HCT116 (cell line): ENCODE results near the gene HLA-DRB1. TPM values are rescaled to one million over a fixed set of nuclear protein-coding genes. Genes with fewer than 3 reads are reported as not detected.

Experiments
- ATAC-seq: fragments of 200-7000 bp; cut with Tn5 transposase; 2 replicates; pipeline ENCODE4 v1.9.1; 2020; ENCODE audit warnings: mild to moderate bottlenecking, moderate library complexity
- BruUV-seq: library from RNA; stranded (reverse); fragments of 400-500 nt; replicated peaks from 2 replicates; lab custom pipeline; 2021; lab: Mats Ljungman, UMichigan
- CTCF ChIA-PET: fragments of 300-600 bp; sonication (Branson Sonifier 250); formaldehyde crosslinking; loops from one replicate; lab custom pipeline; 2021; ENCODE audit warnings: antibody characterized with exemption; lab: Charles Lee
- POLR2A ChIA-PET: fragments of 300-600, 350-600 bp; sonication (Branson Sonifier 250); formaldehyde crosslinking; loops from one replicate; lab custom pipeline; 2021; ENCODE audit warnings: antibody characterized with exemption; lab: Charles Lee
- RAD21 ChIA-PET, 2 experiments: fragments of 300-600 bp; sonication (Branson Sonifier 250); formaldehyde crosslinking; loops; one replicate each; lab custom pipeline; 2023; ENCODE audit warnings: low total read pairs in 2 of 2; ENCODE audit not compliant: uncharacterized antibody in 2 of 2, unreplicated experiment in 2 of 2, low non-redundant PET in 1 of 2; lab: Charles Lee
- DNase-seq: peaks from one replicate; pipeline ENCODE4 v3.0.0-alpha.2; 2010; ENCODE audit warnings: low read depth, low spot score
- H2AFZ ChIP-seq: fragments of 200-600 bp; shearing (Covaris generic), sonication (generic); 2 replicates; pipeline ENCODE4 v1.6.1; 2017; ENCODE audit warnings: low read depth, mixed run types, mixed read lengths, antibody characterized with exemption, low read length; ENCODE audit not compliant: poor library complexity, severe bottlenecking
- H3K27ac ChIP-seq: 2 replicates; pipeline ENCODE4 v1.5.1; 2012; ENCODE audit warnings: low read depth, low read length
- H3K27me3 ChIP-seq: fragments of 200-600 bp; sonication (generic); 2 replicates; pipeline ENCODE4 v1.6.1; 2016; ENCODE audit warnings: mixed run types, low read length, mixed read lengths; ENCODE audit not compliant: insufficient read depth
- H3K36me3 ChIP-seq, 2 experiments: fragments of 200-500 bp in 1 of 2; fragments of 200-600 bp in 1 of 2; sonication (Bioruptor generic) in 1 of 2; sonication (generic) in 1 of 2; 2 replicates each; pipeline versions ENCODE4 v1.5.1 to v1.6.1; 2014 to 2016; ENCODE audit warnings: low read length in 2 of 2, inconsistent platforms in 1 of 2, mixed read lengths in 1 of 2, mixed run types in 1 of 2; ENCODE audit not compliant: insufficient read depth in 2 of 2, control insufficient read depth in 1 of 2
- H3K4me1 ChIP-seq, 2 experiments: fragments of 200-600 bp in 1 of 2; sonication (generic) in 1 of 2; 2 replicates each; pipeline versions ENCODE4 v1.5.1 to v1.6.1; 2012 to 2017; ENCODE audit warnings: low read length in 2 of 2, inconsistent platforms in 1 of 2, mild to moderate bottlenecking in 1 of 2, mixed read lengths in 1 of 2, mixed run types in 1 of 2, moderate library complexity in 1 of 2; ENCODE audit not compliant: insufficient read depth in 2 of 2, control insufficient read depth in 1 of 2
- H3K4me2 ChIP-seq: fragments of 200-600 bp; sonication (generic); 2 replicates; pipeline ENCODE4 v1.6.1; 2017; ENCODE audit warnings: mixed run types, low read length, mixed read lengths
- H3K4me3 ChIP-seq, 2 experiments: fragments of 200-600 bp in 1 of 2; sonication (generic) in 1 of 2; replicated peaks in 1 of 2; 2 replicates each; pipeline ENCODE4 v1.5.1; 2011 to 2016; ENCODE audit warnings: low read length in 2 of 2, control low read depth in 1 of 2, low read depth in 1 of 2, mild to moderate bottlenecking in 1 of 2, mixed read lengths in 1 of 2, mixed run types in 1 of 2
- H3K79me2 ChIP-seq: fragments of 200-600 bp; sonication (generic); 2 replicates; pipeline ENCODE4 v1.6.1; 2017; ENCODE audit warnings: mild to moderate bottlenecking, mixed run types, low read length, moderate library complexity, mixed read lengths; ENCODE audit not compliant: insufficient read depth
- H3K9ac ChIP-seq: fragments of 200-600 bp; sonication (generic); 2 replicates; pipeline ENCODE4 v1.6.1; 2016; ENCODE audit warnings: low read length, mixed read lengths
- H3K9me2 ChIP-seq: fragments of 200-600 bp; sonication (generic), shearing (Covaris generic); 2 replicates; pipeline ENCODE4 v1.6.1; 2017; ENCODE audit warnings: mixed run types, mild to moderate bottlenecking, moderate library complexity; ENCODE audit not compliant: insufficient read depth
- H3K9me3 ChIP-seq, 2 experiments: fragments of 200-500 bp in 1 of 2; fragments of 200-600 bp in 1 of 2; sonication (Bioruptor generic) in 1 of 2; sonication (generic) in 1 of 2; 2 replicates each; pipeline ENCODE4 v1.6.1; 2014 to 2017; ENCODE audit warnings: low read length in 2 of 2, mixed read lengths in 2 of 2, inconsistent platforms in 1 of 2, low read depth in 1 of 2, mild to moderate bottlenecking in 1 of 2, mixed run types in 1 of 2, moderate library complexity in 1 of 2; ENCODE audit not compliant: control insufficient read depth in 1 of 2, insufficient read depth in 1 of 2
- H4K20me1 ChIP-seq: fragments of 200-600 bp; sonication (generic), shearing (Covaris generic); 2 replicates; pipeline ENCODE4 v1.6.1; 2017; ENCODE audit warnings: mixed run types, mild to moderate bottlenecking, moderate library complexity; ENCODE audit not compliant: insufficient read depth
- CBX3 ChIP-seq: IDR thresholded peaks from 2 replicates; pipeline ENCODE4 v1.6.1; 2012; ENCODE audit warnings: low read depth
- CEBPB ChIP-seq: IDR thresholded peaks from 2 replicates; pipeline ENCODE4 v1.6.1; 2012; ENCODE audit warnings: low read depth
- POLR2A ChIP-seq: IDR thresholded peaks from 2 replicates; pipeline ENCODE4 v1.7.0; 2011; ENCODE audit warnings: borderline replicate concordance; ENCODE audit not compliant: insufficient read depth, insufficient read length; ENCODE audit errors: extremely low read depth
- POLR2AphosphoS5 ChIP-seq: IDR thresholded peaks from 2 replicates; pipeline ENCODE4 v1.6.1; 2011; ENCODE audit warnings: mild to moderate bottlenecking, low read depth, low read length, moderate library complexity
- RAD21 ChIP-seq: IDR thresholded peaks from 2 replicates; pipeline ENCODE4 v1.6.1; 2012; ENCODE audit warnings: low read depth, mild to moderate bottlenecking
- SRF ChIP-seq: IDR thresholded peaks from 2 replicates; pipeline ENCODE4 v1.6.1; 2012; ENCODE audit warnings: low read depth
- ZFX ChIP-seq: fragments of 450-650 bp; IDR thresholded peaks from 2 replicates; pipeline ENCODE4 v1.6.1; 2017
- intact Hi-C: fragments of 100-400 bp; cut with micrococcal nuclease; formaldehyde crosslinking; loops from 2 replicates; pipeline ENCODE4 v1.10.0; 2022
- total RNA-seq: library from RNA; stranded (reverse); gene quantifications from one replicate; pipeline ENCODE4 v1.2.1, GENCODE V29; 2021; ENCODE audit not compliant: unreplicated experiment
- TF ChIP-seq, protein P1 (sequence below): IDR thresholded peaks from 2 replicates; pipeline ENCODE4 v1.6.1; 2011; ENCODE audit warnings: mild to moderate bottlenecking, low read length, moderate library complexity; ENCODE audit not compliant: insufficient replicate concordance; ENCODE audit errors: extremely low read depth
- TF ChIP-seq, protein P2 (sequence below): IDR thresholded peaks from 2 replicates; pipeline ENCODE4 v1.6.1; 2012; ENCODE audit warnings: low read depth
- TF ChIP-seq, protein P3 (sequence below), 3 experiments: fragments of 200-600 bp in 1 of 3; sonication (generic) in 1 of 3; IDR thresholded peaks in 2 of 3; conservative IDR thresholded peaks in 1 of 3; 2 replicates each; pipeline ENCODE4 v1.5.1; 2012 to 2017; ENCODE audit warnings: low read depth in 2 of 3, low read length in 2 of 3, antibody characterized with exemption in 1 of 3, borderline replicate concordance in 1 of 3, control low read depth in 1 of 3, mild to moderate bottlenecking in 1 of 3, mixed read lengths in 1 of 3, mixed run types in 1 of 3, moderate library complexity in 1 of 3; ENCODE audit not compliant: insufficient read depth in 1 of 3

HLA-DRB1 gene
- total RNA-seq, 1 experiment from 2014 or later, result 2.7 TPM

DNA sequence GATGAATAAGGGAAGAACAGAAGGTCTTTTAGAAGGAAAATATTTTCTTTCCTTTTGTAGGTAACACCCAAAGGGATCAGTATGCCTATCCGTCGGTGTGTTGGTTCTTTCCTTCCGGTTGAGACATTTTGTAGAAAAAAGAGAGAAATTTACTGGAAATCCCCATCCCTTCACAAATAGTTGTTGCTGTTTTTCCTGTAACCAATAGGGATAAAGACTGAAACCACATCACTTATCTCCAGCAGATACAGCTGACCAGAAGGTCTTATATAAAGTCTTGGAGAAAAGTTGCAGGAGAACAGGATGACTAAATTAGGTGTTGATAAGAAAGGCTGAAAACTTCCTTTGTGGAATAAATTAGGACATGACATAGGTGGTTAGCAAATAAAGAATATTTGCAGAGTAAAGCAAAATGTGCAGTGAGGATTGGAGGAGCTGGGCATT lies 14.8 kb upstream of the HLA-DRB1 start:
- no peak overlapping the region for H3K9ac ChIP-seq
- intact Hi-C loops, result no loop called here
- peaks cover 0 to 2% of the 10 kb centered on the region in 2 experiments; a peak in 3 of 4 replicates for H3K4me1 ChIP-seq
- H3K9me2 ChIP-seq, result no peaks in the 10 kb centered on the region
- no peaks in the 10 kb centered on the region for H4K20me1 ChIP-seq
- H3K36me3 ChIP-seq, result no peaks in the 10 kb centered on the region
- no peak overlapping the region for H3K4me2 ChIP-seq
- no peaks in the 10 kb centered on the region for H3K79me2 ChIP-seq
- TF ChIP-seq POLR2A (no peak), CEBPB (no peak), ZFX (no peak), CBX3 (no peak), POLR2AphosphoS5 (no peak), SRF (no peak), RAD21 (no peak)
- TF ChIP-seq, protein P1, sequence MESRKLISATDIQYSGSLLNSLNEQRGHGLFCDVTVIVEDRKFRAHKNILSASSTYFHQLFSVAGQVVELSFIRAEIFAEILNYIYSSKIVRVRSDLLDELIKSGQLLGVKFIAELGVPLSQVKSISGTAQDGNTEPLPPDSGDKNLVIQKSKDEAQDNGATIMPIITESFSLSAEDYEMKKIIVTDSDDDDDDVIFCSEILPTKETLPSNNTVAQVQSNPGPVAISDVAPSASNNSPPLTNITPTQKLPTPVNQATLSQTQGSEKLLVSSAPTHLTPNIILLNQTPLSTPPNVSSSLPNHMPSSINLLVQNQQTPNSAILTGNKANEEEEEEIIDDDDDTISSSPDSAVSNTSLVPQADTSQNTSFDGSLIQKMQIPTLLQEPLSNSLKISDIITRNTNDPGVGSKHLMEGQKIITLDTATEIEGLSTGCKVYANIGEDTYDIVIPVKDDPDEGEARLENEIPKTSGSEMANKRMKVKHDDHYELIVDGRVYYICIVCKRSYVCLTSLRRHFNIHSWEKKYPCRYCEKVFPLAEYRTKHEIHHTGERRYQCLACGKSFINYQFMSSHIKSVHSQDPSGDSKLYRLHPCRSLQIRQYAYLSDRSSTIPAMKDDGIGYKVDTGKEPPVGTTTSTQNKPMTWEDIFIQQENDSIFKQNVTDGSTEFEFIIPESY, result no peak
- TF ChIP-seq, protein P2, sequence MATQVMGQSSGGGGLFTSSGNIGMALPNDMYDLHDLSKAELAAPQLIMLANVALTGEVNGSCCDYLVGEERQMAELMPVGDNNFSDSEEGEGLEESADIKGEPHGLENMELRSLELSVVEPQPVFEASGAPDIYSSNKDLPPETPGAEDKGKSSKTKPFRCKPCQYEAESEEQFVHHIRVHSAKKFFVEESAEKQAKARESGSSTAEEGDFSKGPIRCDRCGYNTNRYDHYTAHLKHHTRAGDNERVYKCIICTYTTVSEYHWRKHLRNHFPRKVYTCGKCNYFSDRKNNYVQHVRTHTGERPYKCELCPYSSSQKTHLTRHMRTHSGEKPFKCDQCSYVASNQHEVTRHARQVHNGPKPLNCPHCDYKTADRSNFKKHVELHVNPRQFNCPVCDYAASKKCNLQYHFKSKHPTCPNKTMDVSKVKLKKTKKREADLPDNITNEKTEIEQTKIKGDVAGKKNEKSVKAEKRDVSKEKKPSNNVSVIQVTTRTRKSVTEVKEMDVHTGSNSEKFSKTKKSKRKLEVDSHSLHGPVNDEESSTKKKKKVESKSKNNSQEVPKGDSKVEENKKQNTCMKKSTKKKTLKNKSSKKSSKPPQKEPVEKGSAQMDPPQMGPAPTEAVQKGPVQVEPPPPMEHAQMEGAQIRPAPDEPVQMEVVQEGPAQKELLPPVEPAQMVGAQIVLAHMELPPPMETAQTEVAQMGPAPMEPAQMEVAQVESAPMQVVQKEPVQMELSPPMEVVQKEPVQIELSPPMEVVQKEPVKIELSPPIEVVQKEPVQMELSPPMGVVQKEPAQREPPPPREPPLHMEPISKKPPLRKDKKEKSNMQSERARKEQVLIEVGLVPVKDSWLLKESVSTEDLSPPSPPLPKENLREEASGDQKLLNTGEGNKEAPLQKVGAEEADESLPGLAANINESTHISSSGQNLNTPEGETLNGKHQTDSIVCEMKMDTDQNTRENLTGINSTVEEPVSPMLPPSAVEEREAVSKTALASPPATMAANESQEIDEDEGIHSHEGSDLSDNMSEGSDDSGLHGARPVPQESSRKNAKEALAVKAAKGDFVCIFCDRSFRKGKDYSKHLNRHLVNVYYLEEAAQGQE, result no peak
- TF ChIP-seq, protein P3, sequence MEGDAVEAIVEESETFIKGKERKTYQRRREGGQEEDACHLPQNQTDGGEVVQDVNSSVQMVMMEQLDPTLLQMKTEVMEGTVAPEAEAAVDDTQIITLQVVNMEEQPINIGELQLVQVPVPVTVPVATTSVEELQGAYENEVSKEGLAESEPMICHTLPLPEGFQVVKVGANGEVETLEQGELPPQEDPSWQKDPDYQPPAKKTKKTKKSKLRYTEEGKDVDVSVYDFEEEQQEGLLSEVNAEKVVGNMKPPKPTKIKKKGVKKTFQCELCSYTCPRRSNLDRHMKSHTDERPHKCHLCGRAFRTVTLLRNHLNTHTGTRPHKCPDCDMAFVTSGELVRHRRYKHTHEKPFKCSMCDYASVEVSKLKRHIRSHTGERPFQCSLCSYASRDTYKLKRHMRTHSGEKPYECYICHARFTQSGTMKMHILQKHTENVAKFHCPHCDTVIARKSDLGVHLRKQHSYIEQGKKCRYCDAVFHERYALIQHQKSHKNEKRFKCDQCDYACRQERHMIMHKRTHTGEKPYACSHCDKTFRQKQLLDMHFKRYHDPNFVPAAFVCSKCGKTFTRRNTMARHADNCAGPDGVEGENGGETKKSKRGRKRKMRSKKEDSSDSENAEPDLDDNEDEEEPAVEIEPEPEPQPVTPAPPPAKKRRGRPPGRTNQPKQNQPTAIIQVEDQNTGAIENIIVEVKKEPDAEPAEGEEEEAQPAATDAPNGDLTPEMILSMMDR (IDR thresholded peaks at IDR 0.05 in 2 of 3, conservative IDR thresholded peaks at IDR 0.05 in 1 of 3; ENCODE audit: borderline replicate concordance in 1 of 3, insufficient read depth in 1 of 3, low read depth in 2 of 3, low read length in 2 of 3), result no peak
- TF ChIP-seq, all 23 proteins: peak for 0
- POLR2A ChIA-PET, result no interaction called here
- Histone ChIP-seq H3K9me3 (no peaks in the 10 kb centered on the region), H3K27me3 (no peaks in the 10 kb centered on the region), H3K27ac (no peak overlapping the region), H3K4me3 (no peak overlapping the region), H2AFZ (no peak overlapping the region)
- no TSS peak for BruUV-seq
- DNase-seq (no peak), ATAC-seq (no peak)
- RAD21 ChIA-PET, result no interaction called here
- CTCF ChIA-PET, result no interaction called here
